Inferior parietal cortex (tissue), 1 donor: Measurements from ENCODE around the gene ERRFI1.

Experiments
- DNase-seq: peaks from one replicate; pipeline ENCODE4 v3.0.0-alpha.2; 2016; ENCODE audit errors: extremely low spot score

The ERRFI1 gene

DNA sequence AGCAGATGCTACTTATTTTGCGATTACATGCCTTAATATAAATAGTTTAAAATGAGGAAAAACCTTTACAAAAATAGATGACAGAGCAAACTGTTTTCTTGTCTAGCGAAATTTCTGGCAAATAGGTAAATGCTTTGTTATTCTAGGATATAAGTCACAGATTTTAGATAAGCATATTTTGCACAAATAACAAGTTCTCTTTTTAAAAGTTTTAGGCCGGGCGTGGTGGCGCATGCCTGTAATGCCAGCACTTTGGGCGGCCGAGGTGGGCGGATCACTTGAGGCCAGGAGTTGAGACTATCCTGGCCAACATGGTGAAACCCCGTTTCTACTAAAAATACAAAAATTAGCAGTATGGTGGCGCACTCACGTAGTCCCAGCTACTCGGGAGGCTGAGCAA lies 20.3 kb upstream of the ERRFI1 start:
- DNase-seq, result no peak

- no peak for DNase-seq
Measured at GRCh38 chr1:8043621-8044020, 17.5 kb upstream of the ERRFI1 start.

DNA sequence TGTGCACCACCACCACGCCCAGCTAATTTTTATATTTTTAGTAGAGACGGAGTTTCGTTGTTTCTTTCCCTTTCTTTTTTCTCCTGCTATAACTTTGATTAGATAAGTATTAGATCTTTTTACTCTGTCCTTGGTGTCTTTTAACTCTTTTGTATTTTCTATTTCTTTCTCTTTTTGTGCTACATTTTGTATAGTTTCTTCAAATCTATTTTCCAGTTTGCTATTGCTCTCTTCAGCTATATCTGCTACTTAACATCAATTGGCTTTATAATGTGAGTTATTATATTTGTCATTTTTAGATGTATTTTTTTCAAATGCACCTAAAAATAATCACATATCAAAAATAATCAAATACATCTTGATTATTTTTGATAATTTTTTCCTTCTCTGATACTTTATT lies 16.0 kb upstream of the ERRFI1 start:
- DNase-seq, result no peak

GRCh38 chr1:8040586-8040985 lies 14.5 kb upstream of the ERRFI1 start:
- no peak for DNase-seq

- no peak for DNase-seq
Measured at GRCh38 chr1:8039071-8039470, 13.0 kb upstream of the ERRFI1 start.

- no peak for DNase-seq
Measured at GRCh38 chr1:8035289-8035688, 9.2 kb upstream of the ERRFI1 start.

GRCh38 chr1:8033322-8033721 lies 7.2 kb upstream of the ERRFI1 start:
- DNase-seq, result no peak

DNA sequence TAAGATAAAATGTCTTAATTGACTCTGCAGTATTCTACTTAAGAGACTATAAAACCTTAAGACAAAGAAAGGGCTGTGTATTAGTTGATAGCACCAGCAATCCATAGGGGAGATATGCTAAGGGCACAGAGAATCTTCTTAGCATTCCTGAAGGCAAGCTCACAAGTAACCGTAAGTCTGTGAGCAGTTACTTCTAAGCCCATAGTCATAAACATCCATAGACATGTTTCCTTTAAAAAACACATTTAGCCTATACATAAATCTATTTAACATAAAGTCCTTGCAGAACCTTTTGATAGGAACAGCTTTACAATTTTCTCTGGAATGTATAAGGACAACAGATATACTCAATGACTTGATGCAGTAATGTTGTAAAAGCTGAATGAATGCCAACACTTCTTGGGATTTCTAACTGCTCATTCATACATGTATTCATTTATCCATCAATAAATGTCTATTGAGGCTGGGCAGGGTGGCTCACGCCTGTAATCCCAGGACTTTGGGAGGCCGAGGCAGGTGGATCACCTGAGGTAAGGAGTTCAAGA lies 6.3 kb upstream of the ERRFI1 start:
- DNase-seq, result no peak

- peak; percentile 48 for DNase-seq
Measured at GRCh38 chr1:8031176-8031785, 5.2 kb upstream of the ERRFI1 start.

GRCh38 chr1:8028571-8028910 lies 2.4 kb upstream of the ERRFI1 start:
- no peak for DNase-seq

GRCh38 chr1:8027748-8028570 lies 1.9 kb upstream of the ERRFI1 start:
- no peak for DNase-seq

DNA sequence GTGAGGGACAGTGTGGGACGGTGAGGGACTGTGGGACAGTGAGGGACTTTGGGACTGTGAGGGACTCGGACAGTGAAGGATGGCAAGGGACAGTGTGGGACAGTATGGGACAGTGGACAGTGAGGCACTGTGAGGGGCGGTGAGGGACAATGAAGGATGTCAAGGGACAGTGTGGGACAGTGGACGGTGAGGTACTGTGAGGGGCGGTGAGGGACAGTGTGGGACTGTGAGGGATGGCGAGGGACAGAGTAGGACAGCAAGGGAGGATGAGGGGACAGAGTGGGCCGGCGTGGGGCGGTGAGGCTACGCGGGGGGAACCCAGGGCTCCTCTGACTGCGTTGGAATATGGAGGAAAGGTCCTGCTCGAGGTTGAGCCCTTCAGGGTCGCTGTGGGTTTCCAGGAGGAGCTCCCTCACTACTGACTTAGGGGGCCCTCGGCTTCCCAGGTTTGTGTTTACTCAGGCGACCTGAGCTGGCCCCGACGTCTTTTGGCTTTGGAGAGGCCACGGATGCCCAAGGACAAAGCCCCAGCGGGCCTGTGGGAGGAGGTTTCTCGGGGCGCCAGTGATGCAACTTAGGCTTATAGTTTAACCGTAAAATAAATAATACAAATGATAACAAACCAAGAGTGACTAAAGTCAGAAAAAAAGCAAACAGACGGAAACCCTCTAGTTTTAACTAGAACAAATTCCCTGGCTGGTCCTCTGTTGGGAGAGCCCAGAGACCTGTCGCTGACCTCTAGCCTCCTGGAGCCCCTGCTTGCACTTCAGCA lies 1.1 kb upstream of the ERRFI1 start:
- DNase-seq, result no peak

- DNase-seq, result no peak
Measured at GRCh38 chr1:8025671-8026144, 401 bp downstream of the ERRFI1 start.

DNA sequence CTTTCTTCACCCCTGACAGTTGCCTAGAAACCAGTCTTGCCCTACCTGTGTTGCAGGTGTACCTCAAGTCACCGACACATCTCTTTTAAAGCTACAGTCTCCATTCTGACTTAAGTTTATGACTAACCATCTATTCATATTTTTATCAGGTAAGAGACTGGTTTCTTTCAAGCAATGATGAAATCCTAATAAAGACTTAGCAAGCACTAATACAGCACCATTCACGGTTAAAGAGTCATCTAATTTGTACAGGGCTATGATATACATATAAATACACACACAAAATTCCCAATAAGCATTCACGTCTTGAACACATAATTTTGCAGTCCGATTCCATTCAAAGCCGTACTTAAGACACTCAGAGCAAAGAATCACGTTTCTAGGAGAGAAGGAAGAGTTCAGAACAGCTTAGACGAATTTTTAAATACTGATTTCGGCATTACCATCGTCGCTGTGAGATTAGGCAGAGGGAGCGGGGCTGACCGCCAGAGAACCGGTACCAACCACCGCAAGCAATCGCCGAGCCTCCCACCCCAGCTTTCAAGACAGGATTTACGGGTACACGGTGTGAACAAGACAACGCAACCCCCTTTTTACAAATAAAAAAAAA lies 943 bp downstream of the ERRFI1 start:
- peak; percentile 31 for DNase-seq

GRCh38 chr1:8024329-8024728 lies 1.8 kb downstream of the ERRFI1 start:
- no peak for DNase-seq

- DNase-seq, result no peak
Measured at GRCh38 chr1:8023995-8024313, 2.2 kb downstream of the ERRFI1 start.

DNA sequence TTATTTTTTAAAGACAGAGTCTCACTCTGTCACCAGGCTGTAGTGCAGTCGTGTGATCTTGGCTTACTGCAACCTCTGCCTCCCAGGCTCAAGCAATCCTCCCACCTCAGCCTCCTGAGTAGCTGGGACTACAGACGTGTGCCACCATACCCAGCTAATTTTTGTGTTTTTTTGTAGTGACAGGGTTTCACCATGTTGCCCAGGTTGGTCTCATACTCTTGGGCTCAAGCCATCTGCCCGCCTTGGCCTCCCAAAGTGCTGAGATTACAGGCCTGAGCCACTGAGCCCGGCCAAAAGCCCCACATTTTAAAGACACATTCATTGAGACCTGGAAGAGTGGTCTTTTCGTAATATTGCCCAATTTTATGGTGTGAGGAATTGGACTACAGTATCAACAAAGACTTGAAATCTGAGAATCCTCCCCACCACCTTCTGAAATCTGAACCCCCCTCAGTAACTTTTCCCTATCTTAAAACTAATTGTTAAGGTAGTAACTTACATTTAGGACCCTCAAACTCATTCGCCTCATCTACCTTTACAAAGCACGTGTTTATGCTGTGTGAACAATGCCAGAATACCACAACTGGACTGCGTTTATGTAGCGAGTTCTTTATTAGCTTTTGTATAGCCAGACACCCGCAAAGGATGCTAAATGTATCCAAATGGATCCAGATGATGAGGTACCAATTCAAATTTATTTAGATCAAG lies 2.7 kb downstream of the ERRFI1 start:
- DNase-seq, result no peak

- DNase-seq, result no peak
Measured at GRCh38 chr1:8022395-8023286, 3.5 kb downstream of the ERRFI1 start.

- DNase-seq, result no peak
Measured at GRCh38 chr1:8021676-8022266, 4.3 kb downstream of the ERRFI1 start.

DNA sequence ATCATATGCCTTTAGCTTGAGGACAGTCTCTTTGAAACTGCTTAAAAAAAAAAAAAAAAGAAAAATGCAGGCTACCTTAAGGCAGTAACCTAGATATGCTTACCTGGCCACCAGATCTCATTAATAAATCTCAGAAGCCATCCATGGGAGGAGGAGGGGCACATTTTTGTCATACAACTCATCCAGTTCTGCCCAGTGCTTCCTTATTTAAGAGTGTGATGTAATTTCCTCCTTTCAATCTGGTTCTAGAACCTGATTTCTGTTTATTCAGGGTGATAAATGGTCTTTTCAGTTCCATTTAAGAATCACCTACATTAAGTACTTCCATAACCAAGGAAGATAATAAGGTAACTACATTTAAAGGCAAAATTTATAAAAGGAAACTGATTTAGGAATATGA lies 6.1 kb downstream of the ERRFI1 start:
- DNase-seq, result no peak
